T-helper 2 cell treated with Interferon-gamma antibody and Interleukin-4, amounts not matched to agents 100 ng/mL and 5 ng/mL, for 36 hours (primary cell): ENCODE data around the gene SDK1. TPM values are rescaled to one million over a fixed set of nuclear protein-coding genes. Genes with fewer than 3 reads are reported as not detected.

Source experiments
- intact Hi-C: fragments of 100-400 bp; cut with micrococcal nuclease; formaldehyde crosslinking; loops from one replicate; pipeline ENCODE4 v1.15.1; 2023
- total RNA-seq: library from RNA; stranded (reverse); gene quantifications from 2 replicates; pipeline ENCODE4 v1.2.3, GENCODE V29; 2022

SDK1 gene
- total RNA-seq, 1 donor from 2014 or later, result 0.09 TPM

DNA sequence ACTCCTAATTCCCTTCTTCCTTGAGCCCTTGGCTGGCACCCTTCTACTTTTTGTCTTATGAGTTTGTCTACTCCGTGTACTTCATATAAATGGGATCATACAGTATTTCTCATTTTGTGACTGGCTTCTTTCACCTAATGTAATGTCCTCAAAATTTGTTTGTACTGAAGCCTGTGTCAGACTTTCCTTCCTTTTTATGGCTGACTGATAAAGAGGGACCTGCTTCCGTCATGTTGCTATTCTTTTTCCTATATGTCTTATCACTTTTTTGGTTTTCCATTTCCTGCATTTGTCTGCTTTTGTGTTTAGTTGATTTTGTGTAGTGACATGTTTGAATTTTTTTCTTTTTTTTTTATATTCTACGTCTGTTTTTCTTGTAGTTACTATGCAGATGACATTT lies 470.9 kb downstream of the SDK1 start:
- intact Hi-C loops, result no loop called here

DNA sequence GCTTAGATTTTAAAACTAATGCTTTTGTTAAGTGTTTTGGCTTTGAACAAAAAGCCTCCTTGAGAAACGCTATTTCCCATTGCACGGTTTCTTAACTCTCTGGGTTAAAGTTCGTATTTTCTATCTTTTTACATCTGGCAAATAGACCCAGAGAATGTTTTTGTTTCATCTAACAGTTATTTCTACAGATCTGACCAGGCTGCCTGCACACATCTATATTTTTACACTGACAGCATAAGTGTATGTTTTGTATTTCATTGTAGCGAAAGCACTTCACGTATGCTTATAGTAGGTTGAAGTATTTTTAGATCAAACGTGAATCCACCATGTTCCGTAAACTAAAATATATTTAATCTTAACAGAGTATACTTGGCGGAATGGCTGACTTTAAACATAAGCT lies 477.3 kb downstream of the SDK1 start:
- intact Hi-C loops, result no loop called here

DNA sequence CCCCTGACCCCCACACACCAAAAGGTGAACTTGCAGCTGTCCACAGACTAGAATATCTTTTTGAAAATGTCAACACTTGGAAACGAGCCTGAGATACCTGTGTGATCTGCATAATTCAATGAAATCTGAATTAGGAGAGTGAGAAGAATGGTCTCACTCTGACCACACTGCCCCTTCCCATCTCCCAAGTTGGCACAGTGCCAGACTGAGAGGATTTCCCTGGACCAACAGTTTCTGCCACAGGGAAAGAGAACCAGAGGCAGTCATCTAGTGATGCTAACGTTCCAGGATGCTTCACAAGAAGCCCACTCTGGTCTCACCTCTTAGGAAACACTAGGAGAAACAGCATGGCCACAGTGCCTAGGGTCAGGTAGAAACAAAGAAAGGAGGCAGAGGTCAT lies 479.0 kb downstream of the SDK1 start:
- intact Hi-C loops, result no loop called here

GRCh38 chr7:3780525-3780924 lies 479.5 kb downstream of the SDK1 start:
- intact Hi-C loops, result no loop called here

GRCh38 chr7:3781607-3782006 lies 480.6 kb downstream of the SDK1 start:
- intact Hi-C loops, result loop anchor here (2.0 kb wide), 1 partner anchor 69 kb away; no protein-coding TSS in a partner anchor

DNA sequence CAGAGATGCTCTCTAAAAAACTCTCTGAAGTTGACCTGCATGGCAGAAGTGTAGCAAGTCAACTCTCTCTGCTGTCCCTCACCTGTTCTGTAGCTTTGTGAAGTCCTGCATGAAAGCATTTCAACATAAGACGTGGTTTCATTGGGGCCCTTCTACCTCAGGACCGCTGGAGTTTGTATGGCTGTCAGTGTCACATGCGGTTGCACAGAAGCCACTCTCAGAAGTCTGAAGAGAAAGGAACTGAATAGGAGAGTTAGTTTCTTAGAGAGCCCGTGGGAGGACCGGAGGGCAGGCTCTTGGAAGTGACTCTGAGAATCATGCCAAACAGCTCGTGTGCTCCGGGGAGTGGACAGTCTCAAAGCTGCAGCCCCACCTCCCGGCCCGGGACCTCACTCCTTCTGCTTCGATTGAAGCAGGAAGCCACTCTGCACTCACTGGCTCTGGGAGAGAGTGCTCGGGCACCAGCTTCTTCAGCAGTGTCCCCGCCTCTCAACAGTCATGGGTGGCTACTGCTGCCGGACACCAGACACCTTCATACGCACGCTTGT lies 486.7 kb downstream of the SDK1 start:
- intact Hi-C loops, result no loop called here

- intact Hi-C loops, result no loop called here
Observed at GRCh38 chr7:3790803-3791202, 489.8 kb downstream of the SDK1 start.

DNA sequence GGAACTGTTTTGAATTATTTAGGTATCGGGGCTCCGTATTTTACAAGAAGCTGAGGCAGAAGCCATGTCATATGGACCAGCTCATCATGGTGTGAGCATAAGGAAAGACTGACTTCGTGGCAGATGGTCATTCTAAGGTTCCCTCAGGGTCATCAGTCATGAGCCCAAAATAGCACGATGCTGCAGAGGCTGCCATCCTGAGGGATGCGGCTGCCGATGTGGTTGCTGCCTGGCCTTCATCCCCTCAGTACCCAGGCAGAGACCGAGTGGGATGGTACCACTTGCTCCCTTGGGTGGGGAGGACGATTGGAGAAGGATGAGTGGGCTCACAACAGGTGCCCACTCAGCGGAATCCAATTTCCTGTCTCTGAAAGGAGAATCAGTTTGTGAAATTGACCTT lies 490.3 kb downstream of the SDK1 start:
- intact Hi-C loops, result no loop called here

- intact Hi-C loops, result no loop called here
Observed at GRCh38 chr7:3795141-3795540, 494.1 kb downstream of the SDK1 start.

- intact Hi-C loops, result no loop called here
Observed at GRCh38 chr7:3795781-3796180, 494.7 kb downstream of the SDK1 start.

DNA sequence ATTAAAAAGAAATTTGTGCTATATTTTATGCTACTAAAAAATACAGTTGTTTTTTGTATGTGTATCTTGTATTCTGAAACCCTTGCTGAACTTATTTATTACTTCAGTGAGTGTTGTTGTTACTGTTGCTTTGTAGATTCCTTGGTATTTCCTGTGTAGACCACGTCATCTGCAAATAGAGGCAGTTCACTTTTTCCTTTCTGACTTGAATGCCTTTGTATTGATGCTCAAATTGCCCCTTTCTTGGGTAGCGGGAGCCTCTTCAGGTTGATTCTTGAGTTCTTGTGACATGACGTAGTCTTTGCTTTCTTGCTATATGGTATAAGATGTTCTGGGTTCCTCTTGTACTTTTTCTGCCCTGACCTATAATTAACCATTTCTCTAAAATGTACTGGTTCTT lies 504.1 kb downstream of the SDK1 start:
- intact Hi-C loops, result no loop called here

GRCh38 chr7:3806516-3806915 lies 505.5 kb downstream of the SDK1 start:
- intact Hi-C loops, result no loop called here

GRCh38 chr7:3807824-3808223 lies 506.8 kb downstream of the SDK1 start:
- intact Hi-C loops, result no loop called here

DNA sequence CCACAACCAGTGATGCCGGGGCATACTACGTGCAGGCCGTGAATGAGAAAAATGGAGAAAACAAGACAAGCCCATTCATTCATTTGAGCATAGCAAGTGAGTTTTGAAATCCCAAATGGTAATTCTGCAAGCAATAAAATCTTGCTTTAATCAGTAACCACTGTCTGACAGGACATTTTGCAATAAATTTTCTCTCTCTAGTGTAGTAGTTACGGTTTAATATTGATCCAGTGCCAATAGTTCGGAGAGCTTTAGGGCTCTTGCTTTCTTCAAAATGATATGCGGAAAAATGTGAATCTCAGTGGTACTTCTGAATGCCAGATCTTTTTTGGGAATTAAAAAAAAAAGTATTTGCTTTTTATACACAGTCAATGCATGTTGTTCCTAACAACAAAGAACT lies 520.4 kb downstream of the SDK1 start:
- intact Hi-C loops, result no loop called here

DNA sequence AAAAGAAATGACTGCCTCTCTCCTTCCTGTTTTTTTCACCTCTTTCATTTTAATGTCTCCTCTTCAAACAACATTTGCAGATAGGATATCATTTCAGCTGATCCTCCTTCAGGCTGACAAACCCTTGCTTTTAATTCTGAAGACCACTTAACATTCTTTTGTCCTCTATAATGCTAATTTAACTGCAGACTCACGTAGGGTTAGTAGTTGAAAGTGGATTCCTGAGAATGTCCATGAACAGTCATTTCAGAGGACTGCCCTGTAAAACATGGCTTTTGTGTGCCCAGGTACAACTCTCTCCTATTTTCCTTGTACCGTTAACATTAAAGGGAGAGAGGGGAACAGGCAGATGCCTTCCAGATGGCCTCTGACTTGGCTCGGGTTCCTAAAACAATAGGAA lies 524.4 kb downstream of the SDK1 start:
- intact Hi-C loops, result no loop called here

DNA sequence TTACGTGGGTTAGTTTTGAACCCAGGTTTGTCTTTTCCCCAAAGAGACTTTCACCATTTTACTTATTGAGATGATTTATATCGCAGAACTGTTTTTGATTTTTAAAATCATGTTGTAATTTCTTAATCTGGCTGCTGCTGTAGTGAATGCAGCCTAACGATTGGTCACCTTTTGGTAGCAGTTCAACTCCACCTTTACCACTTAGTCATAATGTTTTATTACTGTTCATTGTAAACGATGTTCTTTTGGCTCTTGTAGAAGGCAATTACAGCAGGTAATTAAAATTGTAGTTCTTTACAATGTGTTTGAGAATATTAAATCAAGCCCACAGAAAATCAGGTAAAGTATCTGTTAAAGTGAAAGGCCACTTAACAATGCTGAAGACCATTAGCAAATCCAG lies 531.1 kb downstream of the SDK1 start:
- intact Hi-C loops, result no loop called here

GRCh38 chr7:3835109-3835508 lies 534.1 kb downstream of the SDK1 start:
- intact Hi-C loops, result no loop called here

- intact Hi-C loops, result no loop called here
Observed at GRCh38 chr7:3836855-3837254, 535.8 kb downstream of the SDK1 start.

GRCh38 chr7:3844540-3845151 lies 543.6 kb downstream of the SDK1 start:
- intact Hi-C loops, result no loop called here

- intact Hi-C loops, result no loop called here
Observed at GRCh38 chr7:3846738-3847137, 545.7 kb downstream of the SDK1 start.

GRCh38 chr7:3847336-3847735 lies 546.3 kb downstream of the SDK1 start:
- intact Hi-C loops, result no loop called here

DNA sequence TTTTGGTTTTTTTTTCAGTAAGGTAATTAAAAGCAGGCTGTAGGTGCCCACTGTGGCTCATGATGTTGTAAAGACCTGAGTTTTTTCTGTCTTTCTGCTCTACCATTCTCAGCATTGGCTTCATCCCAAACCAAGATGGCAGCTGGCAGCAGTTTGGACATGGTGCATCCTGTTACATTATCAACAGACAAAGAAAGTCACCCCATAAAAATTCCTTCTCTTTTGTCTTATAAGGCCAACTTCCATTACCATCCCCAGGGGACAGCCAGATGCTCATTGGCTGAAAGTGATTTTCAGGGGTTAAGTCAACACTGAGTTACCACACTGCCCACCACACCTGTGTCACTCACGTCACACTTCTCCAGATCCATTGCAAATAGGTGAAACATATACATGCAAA lies 558.4 kb downstream of the SDK1 start:
- intact Hi-C loops, result no loop called here

- intact Hi-C loops, result no loop called here
Observed at GRCh38 chr7:3860932-3861331, 559.9 kb downstream of the SDK1 start.

GRCh38 chr7:3861386-3861785 lies 560.3 kb downstream of the SDK1 start:
- intact Hi-C loops, result no loop called here
